ENCODE results near the gene CCDC88C.
A peak's percentile ranks its signal among the peaks of the same experiment; 100 is the strongest.

CCDC88C gene

GRCh38 chr14:91326514-91327249, 90.9 kb downstream of the CCDC88C start:
- DNase-seq, result no peak

- DNase-seq, result no peak
These were observed 92.7 kb downstream of the CCDC88C start for GRCh38 chr14:91324606-91325575.

- peak; percentile 26 to 71 for DNase-seq
These were observed 93.7 kb downstream of the CCDC88C start for GRCh38 chr14:91323671-91324605.

GRCh38 chr14:91323031-91323430, 94.6 kb downstream of the CCDC88C start:
- no peak for DNase-seq

GRCh38 chr14:91322623-91323022, 95.0 kb downstream of the CCDC88C start:
- no peak for DNase-seq

- DNase-seq, result no peak
These were observed 96.5 kb downstream of the CCDC88C start for GRCh38 chr14:91321131-91321530.

GRCh38 chr14:91320266-91320665, 97.4 kb downstream of the CCDC88C start:
- no peak for DNase-seq

- no peak for DNase-seq
These were observed 98.7 kb downstream of the CCDC88C start for GRCh38 chr14:91318911-91319310.

- no peak for DNase-seq
These were observed 100.0 kb downstream of the CCDC88C start for GRCh38 chr14:91317381-91318308.

GRCh38 chr14:91316761-91317160, 100.9 kb downstream of the CCDC88C start:
- DNase-seq, result no peak

GRCh38 chr14:91315844-91316267, 101.8 kb downstream of the CCDC88C start:
- no peak for DNase-seq

GRCh38 chr14:91313852-91314251, 103.8 kb downstream of the CCDC88C start:
- DNase-seq, result no peak

- DNase-seq, result no peak
These were observed 104.3 kb downstream of the CCDC88C start for GRCh38 chr14:91313154-91313850.

- DNase-seq, result no peak
These were observed 106.3 kb downstream of the CCDC88C start for GRCh38 chr14:91311284-91311662.

- DNase-seq, result no peak
These were observed 106.9 kb downstream of the CCDC88C start for GRCh38 chr14:91310606-91311283.

GRCh38 chr14:91309756-91310280, 107.8 kb downstream of the CCDC88C start:
- no peak for DNase-seq

- DNase-seq, result no peak
These were observed 109.3 kb downstream of the CCDC88C start for GRCh38 chr14:91308337-91308736.

GRCh38 chr14:91307652-91308051, 110.0 kb downstream of the CCDC88C start:
- no peak for DNase-seq

GRCh38 chr14:91307046-91307445, 110.6 kb downstream of the CCDC88C start:
- no peak for DNase-seq

GRCh38 chr14:91306547-91306946, 111.1 kb downstream of the CCDC88C start:
- DNase-seq, result no peak
